H7 (cell line): ENCODE results near the gene EML1. TPM values are rescaled to one million over a fixed set of nuclear protein-coding genes. Genes with fewer than 3 reads are reported as not detected.

Experiments used
- DNase-seq: peaks from one replicate; pipeline ENCODE4 v3.0.0; 2012
- H3K27me3 ChIP-seq: 2 replicates; pipeline ENCODE4 v1.6.0; 2011; ENCODE audit warnings: mild to moderate bottlenecking, low read length; ENCODE audit not compliant: control insufficient read depth, insufficient read depth
- H3K36me3 ChIP-seq: replicated peaks from 2 replicates; pipeline ENCODE4 v1.5.1; 2011; ENCODE audit warnings: low read length; ENCODE audit not compliant: control insufficient read depth, insufficient read depth
- H3K4me3 ChIP-seq: 2 replicates; pipeline ENCODE4 v1.5.1; 2011; ENCODE audit warnings: low read depth, mild to moderate bottlenecking, control low read depth, low read length, moderate library complexity; ENCODE audit not compliant: insufficient read depth
- total RNA-seq: library from RNA; depleted of rRNA; stranded (reverse); fragments of >200 nt; shearing (Covaris generic); gene quantifications from 2 replicates; pipeline ENCODE4 v1.2.3, GENCODE V29; 2014

The EML1 gene
- total RNA-seq, 1 experiment from 2014 or later: 19.1 TPM

DNA sequence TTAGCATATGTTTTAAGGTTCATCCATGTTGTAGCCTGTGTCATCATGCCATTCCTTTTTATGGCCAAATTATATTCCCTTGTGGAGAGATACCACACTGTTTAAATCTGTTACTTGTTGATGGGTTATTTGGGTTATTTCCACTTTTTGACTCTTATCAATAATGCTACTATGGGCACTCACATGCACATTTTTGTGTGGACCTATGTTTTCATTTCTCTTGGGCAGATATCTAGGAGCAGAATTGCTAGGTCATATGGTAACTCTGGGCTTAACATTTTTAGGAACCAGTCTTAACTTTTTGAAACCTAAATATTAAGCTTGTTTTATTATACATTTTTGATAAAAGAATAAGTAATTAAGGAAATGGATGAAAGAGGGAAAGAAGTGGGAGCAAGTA, 4.0 kb downstream of the EML1 start:
- no peak for DNase-seq
- Histone ChIP-seq H3K27me3 (0 out of 2 replicates have a peak, but pooled peaks cover 2% of the 10 kb centered on the region), H3K4me3 (no peak overlapping the region), H3K36me3 (no peaks in the 10 kb centered on the region)

DNA sequence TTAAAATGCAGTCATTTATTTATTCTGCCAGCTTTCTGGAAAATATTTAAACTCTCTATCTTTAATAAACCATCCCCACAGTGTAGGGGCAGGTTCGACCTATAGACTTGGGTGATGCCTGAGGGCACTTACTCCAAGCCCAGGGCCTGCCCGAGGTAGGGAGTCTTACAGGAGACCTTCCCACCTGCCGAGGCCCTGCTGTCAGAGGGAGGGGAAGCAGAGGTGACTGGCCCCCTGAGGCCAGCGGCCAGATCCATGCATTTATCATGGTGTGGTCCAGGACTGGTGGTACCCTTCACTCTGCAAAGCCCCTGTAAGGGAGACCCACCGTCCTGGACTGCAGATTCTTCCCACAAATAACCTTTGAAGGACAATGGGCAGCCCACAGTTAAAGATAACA, 7.6 kb downstream of the EML1 start:
- DNase-seq: peak; percentile 24
- H3K4me3 ChIP-seq: no peak overlapping the region
- no peaks in the 10 kb centered on the region for H3K36me3 ChIP-seq
- no peaks in the 10 kb centered on the region for H3K27me3 ChIP-seq

DNA sequence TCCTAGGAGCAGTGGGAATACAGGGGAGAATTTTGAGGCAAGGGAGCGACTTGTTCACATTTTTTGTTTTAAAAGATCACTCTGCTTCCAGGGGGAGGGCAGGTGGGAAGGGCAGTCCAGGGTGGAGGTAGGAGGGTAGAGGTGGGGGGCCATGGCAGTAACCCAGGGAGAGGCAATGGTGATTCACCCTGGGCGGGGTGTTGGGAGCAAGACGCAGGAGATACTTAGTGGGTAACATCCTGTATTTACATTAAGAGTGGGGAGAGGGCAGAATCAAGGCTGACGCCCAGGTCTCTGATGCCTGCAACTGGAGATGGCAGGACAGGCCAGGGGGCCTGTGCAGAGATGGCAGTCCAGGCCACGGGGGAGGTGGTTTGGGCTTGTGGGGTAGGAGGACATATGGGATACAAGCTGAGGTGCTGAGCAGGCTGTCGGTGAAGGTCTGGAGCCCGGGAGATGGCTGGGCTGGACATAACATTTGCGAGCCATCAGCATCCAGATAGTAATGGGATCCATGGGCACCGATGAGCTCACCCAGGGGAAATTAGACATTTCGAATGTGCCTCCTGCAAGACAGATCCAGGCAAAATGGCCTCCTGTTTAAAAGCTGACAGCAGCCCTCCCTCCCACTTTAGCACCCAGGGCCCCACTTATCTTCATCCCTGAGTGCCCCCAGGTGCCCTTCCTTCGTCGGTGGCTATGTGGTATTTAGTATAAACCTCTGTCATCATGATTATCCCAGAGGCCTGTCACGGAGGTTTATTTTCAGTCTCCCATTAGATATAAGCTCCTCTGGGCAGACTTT, 9.3 kb downstream of the EML1 start:
- Histone ChIP-seq H3K4me3 (no peak overlapping the region), H3K36me3 (no peaks in the 10 kb centered on the region), H3K27me3 (no peaks in the 10 kb centered on the region)
- no peak for DNase-seq

DNA sequence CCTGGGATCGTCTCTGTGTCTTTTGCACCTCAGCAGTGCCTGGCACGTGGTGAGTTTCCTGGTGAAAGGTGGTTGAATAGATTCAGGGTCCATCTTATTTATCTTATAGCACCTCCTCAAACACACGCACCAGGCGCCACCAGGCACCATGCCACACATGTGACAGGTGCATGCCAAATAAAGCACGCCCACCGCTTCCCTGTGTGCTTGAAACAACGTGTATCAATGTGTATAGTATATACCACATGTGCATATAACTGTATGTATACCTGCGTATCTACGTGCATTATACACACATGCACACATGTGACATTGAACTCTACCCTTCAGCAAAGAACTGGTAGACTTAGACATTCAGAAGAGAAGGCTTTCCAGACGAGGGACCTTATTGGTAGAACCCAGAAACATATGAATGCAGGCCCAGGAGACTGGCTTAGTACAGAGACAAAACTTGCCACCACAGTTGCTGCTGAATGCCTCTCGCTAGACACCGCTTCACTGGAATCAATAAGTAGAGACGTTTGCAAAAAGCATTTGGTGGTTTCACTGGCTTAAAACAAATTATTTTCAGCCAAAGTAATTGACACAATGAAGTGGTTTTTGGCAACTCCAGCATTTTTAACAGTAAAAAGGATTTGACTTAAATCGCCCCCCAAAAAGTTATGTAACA, 10.0 kb downstream of the EML1 start:
- no peaks in the 10 kb centered on the region for H3K36me3 ChIP-seq
- DNase-seq: no peak

DNA sequence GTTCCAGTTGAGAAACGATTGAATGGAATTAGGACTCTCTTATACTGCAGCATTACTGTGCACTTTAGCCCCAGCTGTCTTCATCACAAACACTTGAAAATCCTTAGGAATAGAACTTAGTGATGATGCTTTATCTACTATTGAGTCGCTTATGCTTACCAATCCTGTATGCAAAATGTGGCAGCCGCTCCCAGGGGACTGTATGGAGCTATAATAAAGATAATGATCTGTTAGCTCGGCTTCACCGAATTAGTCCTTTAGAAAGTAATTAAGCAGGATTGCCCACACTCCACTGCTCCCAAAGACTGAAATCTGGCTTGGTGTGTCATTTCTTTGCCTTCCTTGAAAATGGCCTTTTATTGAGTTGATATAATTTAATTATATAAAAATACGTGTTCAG, 10.6 kb downstream of the EML1 start:
- Histone ChIP-seq H3K36me3 (no peaks in the 10 kb centered on the region), H3K4me3 (no peak overlapping the region), H3K27me3 (no peaks in the 10 kb centered on the region)
- DNase-seq: no peak

More for the DNA sequence above, 10.0 kb downstream of the EML1 start:
- H3K27me3 ChIP-seq: no peaks in the 10 kb centered on the region
- no peak overlapping the region for H3K4me3 ChIP-seq

DNA sequence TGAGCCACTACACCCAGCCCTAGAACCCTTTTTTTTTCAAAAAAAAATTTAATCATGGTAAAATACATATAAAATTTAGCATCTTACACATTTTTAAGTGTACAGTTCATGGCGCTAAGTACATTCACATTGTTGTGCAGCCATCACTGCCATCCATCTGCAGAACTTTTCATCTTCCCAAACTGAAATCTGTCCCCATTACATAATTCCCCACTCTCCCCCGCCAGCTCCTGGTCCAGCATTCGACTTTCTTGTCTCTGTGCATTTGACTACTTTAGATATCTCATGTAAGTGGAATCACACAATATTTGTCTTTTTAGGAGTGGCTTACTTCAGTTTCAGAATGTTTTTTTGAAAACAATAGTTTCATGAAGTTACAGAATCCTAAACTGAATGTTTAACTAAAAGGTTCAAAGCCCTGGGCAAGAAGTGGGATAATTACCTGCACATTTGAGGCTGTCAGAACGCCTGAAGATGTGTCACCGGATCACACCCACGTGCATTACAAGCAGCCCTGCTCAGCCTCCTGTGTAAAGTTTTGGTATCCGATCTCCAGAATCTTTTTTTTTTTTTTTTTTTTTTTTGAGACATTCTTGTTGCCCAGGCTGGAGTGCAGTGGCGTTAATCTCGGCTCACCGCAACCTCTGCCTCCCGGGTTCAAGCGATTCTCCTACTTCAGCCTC, 12.7 kb downstream of the EML1 start:
- no peak overlapping the region for H3K4me3 ChIP-seq
- no peaks in the 10 kb centered on the region for H3K36me3 ChIP-seq
- H3K27me3 ChIP-seq: no peaks in the 10 kb centered on the region
- no peak for DNase-seq

DNA sequence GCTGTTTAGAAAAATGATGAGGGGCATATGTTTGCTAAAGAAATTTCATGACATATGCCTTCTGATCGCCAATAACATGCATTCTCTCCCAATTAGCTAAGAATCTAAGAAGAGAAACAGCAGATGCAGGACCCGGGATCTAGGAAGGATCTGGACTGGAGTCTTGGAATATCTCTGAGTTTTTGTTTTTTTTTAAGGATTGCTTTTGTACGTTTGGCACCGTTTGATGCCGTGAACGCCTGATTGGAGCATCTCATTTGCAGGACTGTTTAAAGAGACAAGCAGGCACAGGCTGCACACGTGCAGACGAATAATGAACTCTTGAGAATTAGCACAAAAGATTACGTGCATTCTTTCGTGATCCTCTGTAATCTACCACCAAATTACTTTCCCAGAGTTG, 13.6 kb downstream of the EML1 start:
- no peaks in the 10 kb centered on the region for H3K27me3 ChIP-seq
- H3K36me3 ChIP-seq: no peaks in the 10 kb centered on the region
- no peak for DNase-seq
- H3K4me3 ChIP-seq: no peak overlapping the region

DNA sequence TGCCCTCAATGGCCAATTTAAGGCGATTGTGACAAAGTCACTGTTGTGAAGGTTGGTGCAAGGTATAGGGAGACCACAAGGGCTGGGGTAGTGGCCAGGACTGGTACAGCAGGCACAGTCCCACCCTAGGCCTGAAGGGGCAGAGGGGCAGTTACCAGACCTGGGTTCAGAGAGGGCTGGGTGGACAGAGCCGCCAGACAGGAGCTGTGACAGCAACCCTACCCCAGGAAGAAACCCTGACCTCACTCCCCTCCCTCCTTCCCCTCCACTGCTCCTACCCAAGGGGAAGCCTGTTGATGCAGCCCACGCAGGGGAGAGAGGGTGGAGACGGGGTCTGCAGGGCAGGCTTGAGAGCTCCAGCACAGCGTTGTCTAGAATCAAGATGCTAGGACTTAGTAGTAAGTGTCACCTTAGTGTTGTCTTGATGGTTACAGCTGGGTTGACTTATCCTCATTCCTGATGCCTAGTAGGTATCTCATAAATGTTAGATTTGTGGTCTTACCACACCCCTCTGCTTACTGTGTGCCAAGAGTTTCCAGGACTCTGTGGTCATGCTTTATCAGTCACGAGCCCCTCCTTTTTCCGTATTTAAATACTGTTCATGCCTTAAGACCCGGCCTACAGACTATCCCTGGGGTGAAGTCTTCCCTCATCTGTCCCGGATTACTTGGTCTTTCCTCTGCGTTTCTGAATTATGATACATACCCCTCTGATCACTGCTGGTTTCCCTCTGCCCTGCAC, 14.4 kb downstream of the EML1 start:
- peak; percentile 76 for DNase-seq
- no peaks in the 10 kb centered on the region for H3K36me3 ChIP-seq
- no peaks in the 10 kb centered on the region for H3K27me3 ChIP-seq
- H3K4me3 ChIP-seq: no peak overlapping the region

DNA sequence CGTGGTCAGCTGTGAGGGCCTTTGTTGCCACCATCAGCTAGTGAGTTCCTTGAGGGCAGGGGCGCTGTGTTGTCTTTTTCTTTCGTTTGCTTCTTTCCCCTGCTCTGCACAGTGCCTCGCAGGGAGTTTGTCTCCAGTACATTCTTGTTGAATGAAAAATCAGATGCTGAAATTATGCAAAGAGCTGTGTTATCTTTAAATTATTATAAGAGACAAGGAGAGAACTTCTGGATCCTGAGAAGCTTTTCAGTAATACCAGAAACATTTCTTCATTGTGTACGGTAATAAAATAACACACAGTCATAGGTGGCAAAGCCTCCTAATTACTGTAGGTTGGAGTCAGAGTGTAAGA, 14.9 kb downstream of the EML1 start:
- DNase-seq: no peak

DNA sequence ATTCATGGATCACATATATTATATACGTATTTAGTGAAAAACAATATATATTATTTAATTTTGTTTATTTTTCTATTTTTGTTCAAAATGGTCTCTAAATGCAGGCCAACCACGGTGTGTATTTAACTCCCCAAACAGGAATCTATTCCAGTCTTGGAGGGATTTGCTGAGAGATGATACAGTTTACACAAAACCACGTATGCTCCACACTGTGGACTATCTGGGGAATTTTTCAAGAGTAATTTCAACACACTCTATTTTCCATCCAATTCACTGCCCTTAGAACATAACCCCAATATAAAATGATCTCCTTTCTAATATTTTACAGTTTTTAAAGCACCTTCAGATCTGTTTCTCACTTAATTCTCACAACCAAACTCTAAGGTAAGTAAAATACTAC, 15.3 kb downstream of the EML1 start:
- no peaks in the 10 kb centered on the region for H3K36me3 ChIP-seq
- H3K27me3 ChIP-seq: no peaks in the 10 kb centered on the region

More for the DNA sequence above, 14.9 kb downstream of the EML1 start:
- Histone ChIP-seq H3K36me3 (no peaks in the 10 kb centered on the region), H3K4me3 (no peak overlapping the region), H3K27me3 (no peaks in the 10 kb centered on the region)

DNA sequence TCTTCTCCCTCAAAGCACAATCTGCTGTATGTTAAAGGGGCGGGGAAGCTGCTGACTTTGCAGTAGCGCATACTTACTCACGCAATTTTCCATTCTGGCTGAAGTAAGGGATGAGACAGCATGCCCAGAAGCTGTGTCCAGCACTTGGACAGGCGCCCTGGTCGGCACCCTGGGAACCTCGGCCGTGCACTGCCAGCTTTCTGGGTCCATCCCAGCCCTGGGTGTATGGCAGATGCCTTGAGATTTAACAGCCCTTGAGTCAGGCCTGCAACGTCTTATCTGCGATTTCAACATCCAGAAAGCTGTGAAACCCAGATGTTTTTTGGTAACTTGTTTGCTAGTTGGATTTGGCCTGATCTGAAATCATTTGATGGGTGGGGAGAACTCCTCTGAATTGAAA, 16.1 kb downstream of the EML1 start:
- DNase-seq: no peak
- Histone ChIP-seq H3K36me3 (no peaks in the 10 kb centered on the region), H3K27me3 (no peaks in the 10 kb centered on the region), H3K4me3 (no peak overlapping the region)

More for the DNA sequence above, 15.3 kb downstream of the EML1 start:
- no peak overlapping the region for H3K4me3 ChIP-seq
- no peak for DNase-seq

DNA sequence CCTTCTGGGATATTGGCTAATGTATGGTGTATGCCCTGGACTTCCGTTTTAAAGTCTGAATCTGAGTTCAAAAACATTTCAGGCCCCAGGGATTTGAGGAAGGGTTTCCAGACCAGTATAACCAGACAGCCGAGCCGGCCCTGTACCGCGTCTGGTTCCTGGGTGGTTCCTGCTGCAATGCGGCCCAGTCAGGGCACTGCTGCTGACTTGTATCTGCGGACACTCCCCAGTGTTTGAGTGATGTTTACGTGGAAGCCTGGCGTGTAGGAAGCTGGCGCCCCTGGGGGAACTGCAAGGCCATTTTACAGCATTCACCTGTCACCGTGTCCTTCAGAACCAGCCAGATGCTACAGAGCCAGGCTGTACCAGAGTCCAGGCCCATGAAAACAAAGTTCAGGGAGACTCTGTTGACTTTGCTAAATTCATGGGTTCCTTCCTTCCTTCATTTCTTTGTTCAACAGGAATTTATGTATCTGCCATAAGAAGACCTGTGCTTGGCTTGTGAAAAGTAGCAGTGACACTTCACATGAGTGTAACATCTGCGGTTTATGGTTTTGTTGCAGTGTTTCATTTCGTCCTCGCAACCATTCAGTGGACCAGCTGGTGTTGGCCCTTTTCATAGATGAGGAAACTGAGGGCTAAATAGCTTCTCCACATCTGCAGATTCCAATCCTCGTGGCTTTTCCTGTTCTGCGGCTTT, 16.8 kb downstream of the EML1 start:
- no peak overlapping the region for H3K4me3 ChIP-seq
- peak; percentile 44 for DNase-seq

DNA sequence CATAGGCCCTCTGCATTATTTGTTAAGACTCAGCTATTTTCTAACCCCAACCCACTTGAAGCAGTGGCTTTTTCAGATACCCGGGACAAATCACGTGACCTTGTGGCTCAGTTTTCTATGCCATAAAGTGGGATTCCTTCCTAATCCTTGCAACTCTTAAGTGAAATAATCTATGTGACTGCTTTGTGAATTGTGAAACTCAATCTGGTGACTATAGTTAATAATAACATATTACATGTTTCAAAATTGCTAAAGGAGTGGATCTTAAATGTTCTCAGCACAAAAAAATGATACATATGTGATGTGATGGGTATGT, 17.3 kb downstream of the EML1 start:
- no peaks in the 10 kb centered on the region for H3K36me3 ChIP-seq
- DNase-seq: no peak
- no peak overlapping the region for H3K4me3 ChIP-seq
- H3K27me3 ChIP-seq: no peaks in the 10 kb centered on the region

More for the DNA sequence above, 16.8 kb downstream of the EML1 start:
- H3K27me3 ChIP-seq: no peaks in the 10 kb centered on the region
- no peaks in the 10 kb centered on the region for H3K36me3 ChIP-seq

DNA sequence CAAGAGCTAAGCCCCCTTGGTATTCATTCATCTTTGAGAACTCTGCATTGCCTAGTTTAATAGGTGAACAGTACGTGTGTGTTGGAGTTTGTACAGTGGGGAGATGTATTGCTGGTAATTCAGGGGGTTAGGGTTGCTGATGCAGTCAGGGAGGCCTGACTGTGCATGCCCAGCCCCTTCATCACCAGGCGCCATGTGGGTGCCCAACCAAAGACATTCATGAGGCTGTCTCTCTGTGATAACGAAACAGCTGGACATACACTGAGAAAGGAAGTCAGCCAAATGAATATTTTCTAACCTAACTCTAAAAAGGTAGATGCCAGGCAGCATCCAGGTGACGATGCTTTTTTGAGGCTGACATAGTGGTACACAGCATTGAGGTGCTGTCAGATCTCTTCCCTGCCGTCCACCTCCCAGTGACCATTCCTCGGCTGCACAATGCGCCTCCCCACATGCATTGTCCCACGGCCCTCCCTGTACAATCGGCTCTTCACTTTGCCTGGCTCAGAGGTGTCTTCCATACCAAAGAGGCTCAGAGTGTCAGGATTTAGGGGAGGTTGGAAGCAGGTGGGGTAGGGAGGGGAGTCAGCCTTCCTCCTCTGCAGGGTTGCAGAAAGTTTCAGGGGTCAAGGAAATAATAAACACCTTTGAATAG, 19.0 kb downstream of the EML1 start:
- no peak overlapping the region for H3K4me3 ChIP-seq
- no peak for DNase-seq
- H3K36me3 ChIP-seq: no peaks in the 10 kb centered on the region
- no peaks in the 10 kb centered on the region for H3K27me3 ChIP-seq
